Body of pancreas (tissue), 4 donors: Measurements from ENCODE around the gene PDIK1L. TPM values are rescaled to one million over a fixed set of nuclear protein-coding genes. Genes with fewer than 3 reads are reported as not detected.

ENCODE experiments used
- ATAC-seq: fragments of 150-250 bp; one replicate; pipeline ENCODE4 v1.9.1; 2016
- DNase-seq, 4 donors: peaks; one replicate each; pipeline ENCODE4 v3.0.0-alpha.2; 2019
- H3K27ac ChIP-seq, 4 donors: fragments of 200-600 bp; sonication (generic); 1 replicate in 3 of 4; 2 replicates in 1 of 4; pipeline versions ENCODE4 v1.5.1 to v1.6.1; 2016 to 2019; ENCODE audit warnings: mild to moderate bottlenecking in 1 of 4, mixed read lengths in 1 of 4, moderate library complexity in 1 of 4
- H3K27me3 ChIP-seq, 2 donors: fragments of 200-600 bp; sonication (generic); one replicate each; pipeline ENCODE4 v1.6.0; 2016; ENCODE audit warnings: mild to moderate bottlenecking in 1 of 2
- H3K36me3 ChIP-seq, 2 donors: fragments of 200-600 bp; sonication (generic); replicated peaks in 1 of 2; 2 replicates each; pipeline ENCODE4 v1.5.1; 2016; ENCODE audit warnings: low read depth in 2 of 2; ENCODE audit not compliant: insufficient read depth in 1 of 2
- H3K4me1 ChIP-seq: fragments of 200-600 bp; sonication (generic); one replicate; pipeline ENCODE4 v1.6.0; 2016
- H3K4me3 ChIP-seq, 2 donors: fragments of 200-600 bp; sonication (generic); 1 replicate in 1 of 2; 2 replicates in 1 of 2; pipeline ENCODE4 v1.5.1; 2016 to 2019
- H3K9me3 ChIP-seq, 3 donors: fragments of 200-600 bp; sonication (generic); 1 replicate in 2 of 3; 2 replicates in 1 of 3; pipeline ENCODE4 v1.5.1; 2016
- CTCF ChIP-seq, 7 experiments: fragments of 450-650 bp in 4 of 7; fragments of 200-600 bp in 3 of 7; sonication (generic) in 3 of 7; IDR thresholded peaks; one replicate each; pipeline ENCODE4 v1.5.1; 2016 to 2019; ENCODE audit warnings: antibody characterized with exemption in 7 of 7
- POLR2A ChIP-seq, 3 donors: fragments of 450-650 bp; IDR thresholded peaks; one replicate each; pipeline ENCODE4 v1.6.1; 2016; ENCODE audit warnings: antibody characterized with exemption in 3 of 3, mild to moderate bottlenecking in 2 of 3
- WGBS, 2 donors: methylation state at CpG; one replicate each; pipeline ENCODE4 v1.1.5; 2017; 5-methylcytosine and 5-hydroxymethylcytosine counted together
- intact Hi-C: fragments of 100-400 bp; cut with DNase I; formaldehyde crosslinking; loops from one replicate; pipeline ENCODE4 v1.15.1; 2023
- total RNA-seq, 2 donors: library from RNA; depleted of rRNA; stranded (reverse); fragments of >200 nt; gene quantifications; one replicate each; pipeline ENCODE4 v1.1.0, GENCODE V29; 2016

PDIK1L gene
- total RNA-seq, 2 donors from 2014 or later = 5.6 to 7.8 TPM

- WGBS, 2 donors = 0 to 1% methylated on average over 11 to 76 of the region's 76 CpGs
- intact Hi-C loops = no loop called here
Measured at GRCh38 chr1:26169669-26170471, 58.2 kb downstream of the PDIK1L start, which contains the start of gene ZNF593. TSS of gene ZNF593 (plus strand) at chr1:26169908. CDS start at chr1:26169984, 76 bp downstream.

GRCh38 chr1:26170472-26170821 lies 58.8 kb downstream of the PDIK1L start:
- peak overlapping the region; percentile 60 to 87 (median 81) for H3K27ac ChIP-seq
- DNase-seq (no peak), ATAC-seq (peak; percentile 3)
- H3K4me1 ChIP-seq = peaks cover 18% of the 10 kb centered on the region
- no peaks in the 10 kb centered on the region for H3K27me3 ChIP-seq
- no peak for TF ChIP-seq CTCF (IDR thresholded peaks at IDR 0.05)
- TF ChIP-seq POLR2A (IDR thresholded peaks at IDR 0.05) = no peak
- H3K9me3 ChIP-seq = no peaks in the 10 kb centered on the region
- H3K36me3 ChIP-seq = no peaks in the 10 kb centered on the region
- H3K4me3 ChIP-seq = peak overlapping the region; percentile 40 to 78
- WGBS, 2 donors = 29 to 62% methylated on average over 4 to 8 of the region's 9 CpGs
- intact Hi-C loops = no loop called here

More at GRCh38 chr1:26169669-26170471, 58.2 kb downstream of the PDIK1L start, which contains the start of gene ZNF593:
- DNase-seq (peak; percentile 93 to 95 (median 94)), ATAC-seq (peak; percentile 96)
- H3K4me1 ChIP-seq = peaks cover 18% of the 10 kb centered on the region
- TF ChIP-seq CTCF (IDR thresholded peaks at IDR 0.05) (peak; percentile 79 to 99 (median 96)), POLR2A (IDR thresholded peaks at IDR 0.05) (peak; percentile 71 to 85 (median 83))
- peak within 1 kb of the TSS; percentile 40 to 78 for H3K4me3 ChIP-seq
- H3K27me3 ChIP-seq = no peaks in the 10 kb centered on the region
- peak within 1 kb of the TSS; percentile 60 to 87 (median 81) for H3K27ac ChIP-seq
- H3K36me3 ChIP-seq = no peaks in the 10 kb centered on the region
- no peaks in the 10 kb centered on the region for H3K9me3 ChIP-seq

- ATAC-seq (no peak), DNase-seq (no peak)
- no peaks in the 10 kb centered on the region for H3K27me3 ChIP-seq
- H3K27ac ChIP-seq = no peak within 1 kb of the TSS
- H3K4me1 ChIP-seq = peaks cover 18% of the 10 kb centered on the region
- no peaks in the 10 kb centered on the region for H3K9me3 ChIP-seq
- intact Hi-C loops = no loop called here
- WGBS, 2 donors = 85 to 90% methylated on average over 24 to 34 of the region's 34 CpGs
- no peak within 1 kb of the TSS for H3K4me3 ChIP-seq
- no peaks in the 10 kb centered on the region for H3K36me3 ChIP-seq
- TF ChIP-seq POLR2A (IDR thresholded peaks at IDR 0.05) (no peak), CTCF (IDR thresholded peaks at IDR 0.05) (no peak)
Measured at GRCh38 chr1:26171084-26172072, 59.8 kb downstream of the PDIK1L start, which contains the start of gene ZNF593OS. TSS of gene ZNF593OS (minus strand) at chr1:26171832. CDS start at chr1:26171661, 171 bp downstream.

Other genes starting within 250 kb of the PDIK1L start
- gene PAQR7, start 236.1 kb upstream of the PDIK1L start, total RNA-seq = 1 to 10 TPM; 3.0 to 4.4 TPM
- gene STMN1, start 205.4 kb upstream of the PDIK1L start, total RNA-seq = 10 to 100 TPM in 1 of 2 donors, 1 to 10 TPM in 1; 6.3 to 11.4 TPM
- gene PAFAH2, start 113.8 kb upstream of the PDIK1L start, total RNA-seq = 10 to 100 TPM; 14.8 to 46.4 TPM
- not detected for gene EXTL1, start 90.0 kb upstream of the PDIK1L start, total RNA-seq
- gene SLC30A2, start 65.7 kb upstream of the PDIK1L start, total RNA-seq = 10 to 100 TPM; 44.5 to 64.6 TPM
- gene TRIM63, start 44.2 kb upstream of the PDIK1L start, total RNA-seq = not detected
- gene FAM110D, start 47.3 kb downstream of the PDIK1L start, total RNA-seq = 1 to 10 TPM; 3.1 to 4.6 TPM
- not detected for gene C1orf232, start 57.1 kb downstream of the PDIK1L start, total RNA-seq
- gene ZNF593, start 58.1 kb downstream of the PDIK1L start, total RNA-seq = 10 to 100 TPM; 25.2 to 33.0 TPM
- gene ZNF593OS, start 60.0 kb downstream of the PDIK1L start, total RNA-seq = not detected
- 10 to 100 TPM; 30.0 to 47.7 TPM for gene CNKSR1, start 65.7 kb downstream of the PDIK1L start, total RNA-seq
- not detected for gene CATSPER4, start 78.8 kb downstream of the PDIK1L start, total RNA-seq
- gene CEP85, start 122.4 kb downstream of the PDIK1L start, total RNA-seq = 1 to 10 TPM; 6.2 to 6.9 TPM
- gene SH3BGRL3, start 168.3 kb downstream of the PDIK1L start, total RNA-seq = 10 to 100 TPM; 38.2 to 43.1 TPM
- gene UBXN11, start 194.8 kb downstream of the PDIK1L start, total RNA-seq = 10 to 100 TPM; 12.2 to 14.8 TPM
- gene CD52, start 206.1 kb downstream of the PDIK1L start, total RNA-seq = not detected
- 1 to 10 TPM in 1 of 2 donors, not detected in 1; 3.6 TPM for gene CRYBG2, start 242.3 kb downstream of the PDIK1L start, total RNA-seq